IPS DF 4.7 (cell line): Measurements from ENCODE around the gene NR2E1.

Source experiments
- DNase-seq: peaks from one replicate; pipeline ENCODE4 v3.0.0-alpha.2; 2013; ENCODE audit warnings: low spot score; ENCODE audit errors: extremely low read depth

The NR2E1 gene

DNA sequence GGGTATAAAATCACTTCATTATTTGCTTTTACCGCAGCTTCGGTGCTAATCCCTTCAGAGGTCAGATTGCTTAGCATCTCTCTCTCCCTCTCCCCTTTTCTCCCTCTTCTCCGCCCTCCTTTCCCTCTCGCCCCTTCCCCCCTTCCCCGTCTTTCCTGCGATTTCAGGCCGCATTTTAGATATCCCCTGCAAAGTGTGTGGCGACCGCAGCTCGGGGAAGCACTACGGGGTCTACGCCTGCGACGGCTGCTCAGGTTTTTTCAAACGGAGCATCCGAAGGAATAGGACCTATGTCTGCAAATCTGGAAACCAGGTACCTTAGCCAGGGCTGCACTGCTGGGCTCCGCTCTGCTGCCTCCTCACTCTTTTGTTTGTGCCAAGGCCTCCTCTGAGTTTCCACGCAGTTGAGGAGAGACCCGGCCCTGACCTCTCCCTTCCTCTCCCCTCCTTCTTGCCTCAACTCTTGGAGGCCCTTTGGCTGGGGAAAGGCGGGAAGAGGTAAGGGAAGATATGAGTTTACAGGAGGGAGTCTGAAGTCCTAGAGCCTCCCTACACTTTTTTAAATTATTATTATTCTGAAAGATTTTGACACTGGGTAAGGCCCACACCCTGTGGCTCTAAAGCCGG lies 5.6 kb downstream of the NR2E1 start:
- no peak for DNase-seq

DNA sequence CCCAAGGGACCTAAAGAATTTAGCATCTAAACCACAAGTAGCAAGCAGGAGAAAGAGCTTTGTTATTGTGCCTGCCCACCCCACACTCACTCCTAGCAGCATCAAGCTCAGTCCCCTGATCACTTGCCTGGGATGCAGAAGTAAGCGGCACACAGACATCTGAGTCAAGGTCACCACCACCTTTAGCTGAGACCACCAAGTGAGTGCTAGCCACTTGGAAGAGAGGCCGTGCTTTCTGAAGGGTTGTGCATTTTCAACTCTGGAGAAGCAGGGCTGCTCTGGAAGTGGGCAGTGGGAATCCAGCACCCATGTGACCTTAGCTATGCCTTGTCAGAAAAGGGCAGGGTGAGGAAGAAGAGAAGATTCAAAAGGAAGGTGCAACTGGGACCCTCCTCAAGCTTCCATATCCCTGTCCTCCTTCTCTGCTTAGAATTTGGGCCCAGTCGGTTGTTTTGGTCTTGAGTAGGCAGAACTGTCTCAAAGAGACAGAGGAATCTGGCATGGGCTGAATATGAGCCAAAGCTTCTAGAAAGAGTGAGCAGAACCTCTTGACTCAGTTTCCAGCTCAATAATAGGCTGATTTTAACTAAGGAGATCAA lies 6.2 kb downstream of the NR2E1 start:
- no peak for DNase-seq

DNA sequence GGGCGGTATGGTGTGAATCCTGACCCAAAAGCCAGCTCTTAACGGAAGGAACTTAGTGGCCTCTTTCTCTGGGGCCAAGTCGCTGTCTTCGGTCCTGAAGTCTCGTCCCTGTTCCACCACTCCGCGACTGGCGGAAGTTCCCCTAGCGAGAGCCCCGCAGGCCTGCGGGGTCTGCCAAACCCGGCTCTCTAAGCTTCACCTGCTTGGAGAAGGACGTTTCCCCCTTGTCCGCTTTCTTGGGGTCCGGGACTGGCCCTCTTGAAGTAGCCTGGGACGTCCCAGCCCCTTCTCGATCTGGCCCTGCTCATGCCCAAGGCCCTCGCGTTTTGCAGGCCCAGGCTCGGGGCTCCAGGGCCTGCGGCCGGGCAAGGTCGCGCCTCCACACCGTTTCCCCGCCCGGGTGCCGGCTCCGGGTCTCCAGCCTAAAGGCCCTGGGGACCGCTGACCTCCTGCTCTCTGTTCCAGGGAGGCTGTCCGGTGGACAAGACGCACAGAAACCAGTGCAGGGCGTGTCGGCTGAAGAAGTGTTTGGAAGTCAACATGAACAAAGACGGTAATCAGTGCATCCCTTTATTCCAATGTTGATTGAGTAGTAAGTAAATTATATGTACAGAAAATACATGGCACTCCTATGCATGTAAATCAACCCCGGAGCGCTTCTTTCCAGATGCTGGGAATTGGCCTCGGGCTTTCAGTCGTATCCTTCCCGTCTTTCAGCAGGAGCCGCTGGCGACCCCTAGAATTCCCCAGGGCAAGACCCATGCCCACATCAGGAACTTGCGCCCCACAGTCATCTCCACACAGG lies 8.8 kb downstream of the NR2E1 start:
- no peak for DNase-seq

DNA sequence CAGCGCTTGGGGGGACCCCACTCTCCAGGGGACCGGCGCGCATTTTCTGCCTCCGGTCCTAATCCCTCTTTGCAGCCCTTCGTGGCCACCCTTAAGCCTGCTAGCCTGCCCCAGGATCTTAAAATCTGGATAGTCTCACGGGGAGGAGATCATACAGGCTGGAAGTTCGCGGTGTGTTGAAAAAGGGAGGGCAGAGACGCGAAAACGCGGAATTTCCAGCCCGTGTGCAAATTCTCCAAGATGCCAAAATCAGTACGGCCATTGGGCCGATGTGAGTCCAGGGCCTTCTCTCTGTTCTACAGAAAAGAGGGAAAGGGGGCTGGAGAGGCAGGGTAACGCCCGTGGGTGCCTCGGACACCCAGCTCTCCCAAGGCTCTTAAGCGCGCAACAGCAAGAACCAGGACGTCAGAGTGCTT lies 9.4 kb downstream of the NR2E1 start:
- DNase-seq: no peak

DNA sequence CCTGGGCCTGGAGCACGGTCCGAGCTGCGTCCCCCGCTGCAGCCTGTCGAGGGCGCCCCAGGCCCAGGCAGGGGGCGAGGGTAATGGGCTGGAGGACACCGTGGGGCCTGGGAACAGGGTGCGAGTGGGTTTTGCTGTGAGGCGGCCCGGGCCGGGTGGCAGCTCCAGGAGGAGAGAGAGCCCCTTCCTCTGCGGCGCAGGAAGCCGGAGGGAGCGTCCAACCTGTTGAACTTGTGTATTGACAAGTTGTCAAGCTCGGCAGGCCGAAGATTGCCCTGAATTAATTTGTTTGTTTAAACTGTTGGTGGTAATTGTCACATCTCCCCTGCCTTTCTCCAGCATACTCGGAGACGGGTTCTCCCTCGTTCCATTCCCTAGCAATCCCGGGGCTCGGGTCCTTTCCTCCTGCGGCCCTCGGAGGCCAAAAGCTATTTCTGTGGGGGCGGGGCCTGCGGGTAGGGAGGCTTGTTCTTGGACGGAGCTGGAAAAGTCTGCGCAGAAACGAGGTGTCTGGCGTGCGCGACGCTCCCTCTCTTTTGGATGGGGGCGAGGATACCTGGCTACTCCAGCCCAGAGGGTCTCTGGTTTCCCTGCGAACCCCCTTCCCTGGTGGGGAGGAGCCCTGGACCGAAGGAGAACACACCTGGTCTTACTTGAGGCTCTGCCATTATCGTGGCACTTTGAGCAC lies 9.9 kb downstream of the NR2E1 start:
- DNase-seq: no peak

DNA sequence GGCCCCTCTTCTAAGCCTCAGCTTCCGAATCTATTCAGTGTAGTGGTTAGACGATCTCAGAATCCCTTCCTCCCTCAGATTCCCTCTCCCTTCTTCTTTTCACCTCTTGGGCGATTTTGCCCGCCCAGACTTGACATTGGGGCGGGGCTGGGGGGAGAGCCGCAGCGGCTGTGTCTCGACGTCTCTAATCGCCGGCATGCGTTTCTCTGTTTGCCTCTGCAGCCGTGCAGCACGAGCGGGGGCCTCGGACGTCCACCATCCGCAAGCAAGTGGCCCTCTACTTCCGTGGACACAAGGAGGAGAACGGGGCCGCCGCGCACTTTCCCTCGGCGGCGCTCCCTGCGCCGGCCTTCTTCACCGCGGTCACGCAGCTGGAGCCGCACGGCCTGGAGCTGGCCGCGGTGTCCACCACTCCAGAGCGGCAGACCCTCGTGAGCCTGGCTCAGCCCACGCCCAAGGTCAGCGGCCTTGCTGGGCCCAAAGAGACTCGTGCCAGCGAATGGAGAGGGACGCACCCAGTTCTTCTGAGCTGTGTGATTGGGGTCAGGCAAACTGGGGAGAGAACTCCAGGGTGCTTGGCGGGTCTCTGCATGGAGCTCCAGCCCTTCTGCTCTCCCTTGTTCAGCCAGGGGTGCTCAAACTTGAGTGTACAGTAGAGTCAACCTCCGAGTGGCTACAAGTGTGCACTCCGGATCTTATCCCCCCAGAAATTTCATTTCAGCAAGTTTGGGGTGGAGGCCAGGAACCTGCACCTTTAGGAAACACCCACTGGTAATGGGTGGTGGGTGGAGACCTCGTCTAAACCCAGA lies 10.7 kb downstream of the NR2E1 start:
- DNase-seq: no peak

DNA sequence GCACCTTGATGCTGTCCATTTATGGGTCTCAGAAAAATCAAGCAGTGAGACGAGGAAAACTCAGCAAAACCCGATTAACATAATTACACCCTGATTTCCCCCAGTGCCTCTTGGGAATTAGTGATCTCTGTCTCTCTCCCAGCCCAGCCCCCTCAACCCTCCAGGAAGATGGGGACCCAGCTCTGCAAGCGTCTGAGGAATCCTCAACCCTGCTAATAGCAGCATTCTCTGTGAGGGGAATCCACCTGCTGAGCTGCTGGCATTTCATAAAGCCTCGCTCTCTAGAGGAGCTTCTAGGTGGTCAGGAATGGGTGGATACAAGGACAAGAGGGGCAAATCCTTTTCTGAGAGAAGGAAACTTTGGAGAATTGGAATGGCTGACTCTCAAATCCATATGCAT lies 13.9 kb downstream of the NR2E1 start:
- DNase-seq: no peak

DNA sequence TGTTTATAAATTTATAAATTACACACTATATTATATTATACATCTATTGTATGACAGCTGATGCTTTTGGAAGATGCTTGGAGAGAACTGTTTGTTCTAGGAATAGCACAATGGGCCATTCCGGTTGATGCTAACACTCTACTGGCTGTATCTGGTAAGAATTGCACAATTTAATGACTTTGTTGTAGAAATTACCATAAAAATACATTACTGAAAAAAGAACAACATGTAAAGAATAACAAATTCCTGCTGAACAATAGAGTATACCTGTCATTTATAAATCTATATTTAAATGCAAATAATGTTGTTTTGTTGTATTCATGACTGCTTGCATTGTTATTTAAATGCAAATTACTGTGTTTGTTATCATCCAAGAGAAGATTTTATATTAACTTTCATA lies 14.4 kb downstream of the NR2E1 start:
- DNase-seq: no peak

DNA sequence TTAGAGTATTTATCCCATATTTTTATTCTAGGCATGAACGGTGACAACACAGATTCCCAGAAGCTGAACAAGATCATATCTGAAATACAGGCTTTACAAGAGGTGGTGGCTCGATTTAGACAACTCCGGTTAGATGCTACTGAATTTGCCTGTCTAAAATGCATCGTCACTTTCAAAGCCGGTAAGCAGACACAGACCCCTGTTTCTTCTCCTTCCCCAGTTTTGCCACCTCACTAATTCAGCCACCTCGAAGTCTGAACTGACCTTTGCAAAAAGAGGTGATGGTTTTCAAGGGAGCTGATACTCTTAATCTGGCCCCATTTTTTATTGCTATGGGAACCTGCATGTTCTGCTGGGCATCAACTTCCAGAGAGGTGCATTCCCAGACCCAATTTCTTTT lies 15.0 kb downstream of the NR2E1 start:
- no peak for DNase-seq

DNA sequence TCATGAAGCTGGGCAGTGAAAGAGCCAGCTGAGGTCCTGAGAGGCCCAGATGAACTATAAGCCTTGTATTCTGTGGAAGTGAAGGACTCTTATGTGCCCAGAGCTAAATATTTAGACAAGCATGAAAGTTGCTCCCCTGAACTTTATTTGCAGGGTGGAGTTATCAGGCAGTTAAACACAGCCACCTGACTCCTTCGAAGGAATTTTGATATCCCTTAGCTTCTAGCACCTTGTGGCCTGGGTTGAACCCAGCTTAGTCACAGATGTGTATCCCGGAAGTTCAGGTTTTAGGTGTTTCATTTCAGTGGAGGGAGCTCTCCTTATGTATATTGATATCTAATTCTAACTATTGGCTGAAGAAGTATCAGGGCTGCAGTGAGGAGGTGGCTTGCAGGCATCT lies 20.4 kb downstream of the NR2E1 start:
- no peak for DNase-seq

DNA sequence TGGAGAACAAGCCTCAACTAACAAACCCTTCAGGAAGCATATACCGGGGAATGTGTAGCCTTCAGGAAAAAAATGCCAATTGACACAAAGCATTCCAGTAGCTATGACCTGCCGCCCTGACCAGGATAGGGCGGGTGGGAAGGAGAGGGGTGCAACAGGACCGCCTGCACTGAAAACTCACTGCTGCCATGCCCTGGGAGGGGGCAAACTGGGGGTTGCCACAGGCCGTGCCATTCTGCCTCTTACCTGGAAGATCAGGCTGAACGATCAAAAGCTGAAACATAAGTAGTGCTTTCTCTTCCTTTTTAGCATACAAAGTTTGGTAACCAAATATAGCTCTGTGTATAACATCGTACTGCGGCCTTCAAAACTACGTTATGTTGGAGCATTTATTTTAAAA lies 21.7 kb downstream of the NR2E1 start:
- no peak for DNase-seq

DNA sequence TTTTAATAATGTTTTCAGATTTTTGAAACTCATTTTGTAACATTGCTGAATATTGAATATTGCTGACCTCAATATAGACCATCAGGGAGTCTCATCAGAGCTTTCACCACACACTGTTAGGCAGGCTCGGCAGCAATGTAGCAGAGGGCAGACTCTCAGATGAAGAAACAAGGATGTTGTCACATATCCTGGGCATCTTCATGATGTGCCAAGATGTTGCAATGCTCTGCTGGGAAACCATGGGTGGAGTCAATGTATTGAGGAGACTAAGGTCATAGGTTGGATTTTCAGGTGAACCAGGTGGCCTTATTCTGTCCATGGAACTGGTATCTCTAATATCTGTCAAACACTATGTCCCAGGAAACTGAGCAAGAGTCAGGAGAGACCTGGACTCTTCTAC lies 27.3 kb downstream of the NR2E1 start:
- DNase-seq: no peak

DNA sequence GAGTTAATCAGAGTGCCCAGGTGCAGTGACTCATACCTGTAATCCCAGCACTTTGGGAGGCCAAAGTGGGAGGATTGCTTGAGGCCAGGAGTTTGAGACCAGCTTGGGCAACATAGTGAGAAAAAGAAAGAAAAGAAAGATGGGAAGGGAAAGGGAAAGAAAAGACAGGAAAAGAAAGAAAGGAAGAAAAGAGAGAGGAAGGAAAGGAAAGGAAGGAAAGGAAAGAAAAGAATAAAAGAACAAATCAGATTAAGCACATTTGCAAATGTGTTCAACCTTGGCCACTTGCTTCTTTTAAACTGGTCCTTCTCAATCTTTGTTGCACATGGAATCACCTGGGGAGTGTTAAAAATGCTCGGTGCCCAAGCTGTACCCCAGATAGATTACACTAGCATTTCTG lies 28.0 kb downstream of the NR2E1 start:
- no peak for DNase-seq

DNA sequence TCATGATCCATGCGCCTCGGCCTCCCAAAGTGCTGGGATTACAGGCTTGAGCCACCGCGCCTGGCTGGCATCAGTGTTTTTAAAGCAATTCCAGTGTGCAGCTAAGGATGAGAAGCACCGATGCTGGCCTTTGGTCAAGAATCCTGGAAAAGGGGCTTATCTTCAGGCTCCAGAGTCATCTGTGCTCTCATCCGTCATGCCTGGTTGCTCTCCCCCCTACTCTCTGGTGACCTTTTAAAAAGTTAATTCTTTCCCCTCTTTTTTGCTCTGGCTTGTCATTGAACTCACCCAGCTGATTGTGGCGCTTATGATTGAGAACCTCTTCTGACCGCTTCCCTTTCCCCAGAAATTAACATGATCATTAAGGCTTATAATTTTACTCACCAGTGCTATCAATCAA lies 28.7 kb downstream of the NR2E1 start:
- no peak for DNase-seq

DNA sequence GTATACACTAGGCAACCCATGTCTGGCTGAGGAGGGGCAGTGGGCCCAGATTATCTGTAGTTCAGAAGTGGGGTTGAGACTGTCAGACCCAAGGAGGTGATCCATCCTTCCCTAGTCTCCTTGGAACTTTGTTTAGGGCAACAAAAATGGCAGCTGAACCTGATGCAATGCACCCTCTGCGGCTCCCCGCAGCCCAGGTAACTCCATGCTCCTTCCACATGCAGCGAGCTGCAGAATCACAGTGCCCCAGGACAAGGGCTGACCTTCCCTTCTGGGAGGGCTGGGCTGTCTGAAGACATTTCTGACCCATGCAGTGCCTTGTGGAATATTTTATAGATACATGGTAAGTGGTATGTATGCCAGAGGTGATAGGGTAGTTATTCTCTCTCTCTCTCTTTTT lies 29.4 kb downstream of the NR2E1 start:
- DNase-seq: no peak

DNA sequence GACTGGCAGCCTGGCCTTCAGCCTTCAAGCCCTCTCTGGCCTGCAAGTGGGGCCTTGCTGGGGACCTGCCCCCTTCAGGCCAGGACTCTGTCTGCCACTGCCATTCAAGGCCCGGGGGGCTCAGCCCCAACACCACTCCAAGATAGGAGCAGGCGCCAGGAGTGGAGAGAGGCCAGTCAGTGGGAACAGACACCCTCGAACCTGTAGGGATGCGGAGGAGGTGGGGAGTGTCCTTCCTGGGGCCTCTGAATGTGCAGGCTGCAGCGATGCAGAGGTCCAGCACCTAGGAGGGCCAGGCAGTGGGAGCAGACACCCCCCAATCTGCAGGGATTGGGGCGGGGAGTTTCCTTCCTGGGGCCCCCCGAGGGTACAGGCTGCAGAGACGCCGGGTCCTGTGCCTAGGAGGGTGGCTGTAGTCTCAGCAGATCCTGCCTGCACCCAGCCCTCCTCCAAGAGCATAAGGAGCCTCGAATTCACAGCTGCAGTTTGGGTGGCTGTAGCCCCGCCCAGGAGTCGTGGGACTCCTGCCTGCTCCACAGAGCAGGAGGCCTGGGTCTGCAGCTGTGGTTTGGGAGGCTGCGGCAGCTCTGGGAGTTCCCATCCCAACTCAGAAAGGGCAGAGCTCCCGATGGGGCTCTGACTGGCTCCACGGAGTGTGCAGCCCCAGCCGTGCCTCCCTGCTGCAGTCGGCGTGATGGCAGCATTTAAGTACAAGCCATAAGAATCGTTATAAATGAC lies 33.1 kb downstream of the NR2E1 start:
- no peak for DNase-seq

DNA sequence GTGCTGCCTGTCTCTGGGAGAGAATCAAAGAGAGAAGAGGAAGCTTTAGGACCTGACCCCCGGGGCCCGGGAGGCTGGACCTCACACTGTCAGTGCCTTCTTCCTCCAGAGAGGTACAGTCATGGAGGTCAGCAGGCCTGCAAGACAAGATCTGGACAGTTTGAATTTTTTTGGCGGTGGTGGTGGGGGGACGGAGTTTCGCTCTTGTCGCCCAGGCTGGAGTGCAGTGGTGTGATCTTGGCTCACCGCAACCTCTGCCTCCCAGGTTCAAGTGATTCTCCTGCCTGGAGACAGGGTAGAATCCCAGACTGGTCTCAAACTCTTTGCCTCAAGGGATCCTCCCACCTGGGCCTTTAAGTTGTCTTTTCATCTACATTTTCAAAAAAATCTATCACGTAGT lies 34.4 kb downstream of the NR2E1 start:
- no peak for DNase-seq

DNA sequence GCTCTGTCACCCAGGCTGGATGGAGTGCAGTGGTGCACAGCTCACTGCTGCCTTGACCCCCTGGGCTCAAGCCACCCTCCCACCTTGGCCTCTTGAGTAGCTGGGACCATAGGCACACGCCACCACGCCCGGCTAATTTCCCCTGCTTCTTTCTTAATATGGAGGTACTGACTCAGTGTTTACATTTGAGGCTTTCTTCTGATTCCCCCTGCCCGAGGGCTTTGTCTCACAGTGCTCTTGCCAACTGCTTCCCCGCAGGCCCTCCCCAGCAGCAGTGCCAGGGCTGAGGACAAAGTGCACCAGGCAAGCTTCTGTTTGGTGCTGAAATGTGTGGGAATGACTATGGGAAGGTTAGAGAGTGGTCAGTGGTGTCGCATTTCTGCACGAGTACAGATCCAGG lies 34.8 kb downstream of the NR2E1 start:
- no peak for DNase-seq

DNA sequence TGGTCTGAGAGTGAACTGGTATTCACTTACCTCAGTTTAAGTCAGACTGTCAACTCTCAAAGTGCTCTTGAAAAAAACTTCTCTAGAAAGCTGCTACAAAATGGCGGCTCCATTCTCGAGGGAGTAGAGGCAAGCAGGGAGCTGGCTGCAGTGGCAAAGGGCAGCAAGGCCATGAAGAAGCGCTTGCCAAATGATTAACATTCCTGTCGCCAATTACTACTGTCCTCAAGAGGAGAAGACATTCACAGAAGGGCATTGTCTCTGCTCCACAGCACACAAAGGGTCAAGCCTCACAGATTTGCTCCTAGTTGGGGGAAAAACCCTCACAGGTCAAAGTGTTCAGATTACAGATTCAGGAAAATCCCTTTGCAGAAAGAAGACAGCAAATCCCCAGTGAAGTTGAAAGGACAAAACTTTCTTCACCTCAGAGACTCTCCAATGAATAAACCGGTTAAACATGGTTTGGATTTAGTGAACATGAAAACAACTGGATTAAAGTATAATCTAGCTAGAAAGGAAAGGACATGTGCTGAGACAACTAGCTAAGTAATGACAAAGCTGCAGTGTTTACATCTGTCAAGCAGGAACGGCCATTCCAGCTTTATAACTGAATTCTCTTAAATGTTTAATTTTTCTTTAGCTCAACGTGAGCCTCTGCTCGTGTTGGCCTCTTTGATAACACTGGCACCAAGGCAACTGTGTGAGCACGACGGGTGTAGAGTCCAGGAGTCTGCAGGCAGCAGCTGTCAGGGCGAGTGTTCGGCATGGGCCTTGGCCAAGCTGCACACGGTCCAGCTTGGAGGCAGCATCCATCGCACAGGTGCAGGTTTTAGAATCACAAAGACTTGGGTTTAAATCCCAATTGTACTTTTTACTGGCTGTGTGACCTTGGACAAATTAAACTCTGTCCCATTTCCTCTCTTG lies 37.6 kb downstream of the NR2E1 start:
- no peak for DNase-seq

DNA sequence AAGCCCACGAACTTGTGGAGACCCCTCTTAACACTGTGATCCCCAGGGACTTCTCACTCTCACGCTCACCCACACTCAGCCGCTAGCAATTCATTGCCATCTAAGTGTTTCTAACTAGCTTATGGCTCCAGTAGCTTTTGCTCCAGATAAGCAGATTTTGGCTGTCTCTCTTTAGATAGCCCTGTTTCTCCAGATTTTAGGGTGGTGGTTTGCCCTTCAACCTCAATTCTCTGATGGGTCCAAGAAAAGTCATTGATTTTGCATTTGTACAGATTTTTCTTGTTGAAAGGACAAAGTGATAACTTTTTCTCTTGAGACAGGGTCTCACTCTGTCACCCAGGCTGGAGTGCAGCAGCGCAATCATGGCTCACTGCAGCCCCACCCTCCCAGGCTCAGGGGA lies 41.2 kb downstream of the NR2E1 start:
- DNase-seq: no peak
